Skeletal muscle tissue (tissue), 4 donors: Measurements from ENCODE around the gene CDT1. TPM values are rescaled to one million over a fixed set of nuclear protein-coding genes. Genes with fewer than 3 reads are reported as not detected.
A peak's percentile ranks its signal among the peaks of the same experiment; 100 is the strongest.

Source experiments
- H3K27ac ChIP-seq: one replicate; pipeline ENCODE4 v1.7.0; 2013; ENCODE audit warnings: mild to moderate bottlenecking, low read depth, low read length, inconsistent platforms
- H3K27me3 ChIP-seq, 3 donors: one replicate each; pipeline ENCODE4 v1.7.0; 2013; ENCODE audit warnings: low read length in 3 of 3; ENCODE audit not compliant: control insufficient read depth in 3 of 3, insufficient read depth in 3 of 3
- H3K36me3 ChIP-seq, 3 donors: one replicate each; pipeline ENCODE4 v1.7.0; 2013; ENCODE audit warnings: low read length in 3 of 3; ENCODE audit not compliant: control insufficient read depth in 3 of 3, insufficient read depth in 3 of 3
- H3K4me1 ChIP-seq, 3 donors: one replicate each; pipeline ENCODE4 v1.7.0; 2013; ENCODE audit warnings: low read length in 3 of 3, mild to moderate bottlenecking in 3 of 3; ENCODE audit not compliant: control insufficient read depth in 3 of 3, insufficient read depth in 3 of 3
- H3K4me3 ChIP-seq, 3 donors: one replicate each; pipeline ENCODE4 v1.7.0; 2013; ENCODE audit warnings: low read length in 3 of 3
- H3K9ac ChIP-seq, 3 donors: one replicate each; pipeline ENCODE4 v1.7.0; 2013; ENCODE audit warnings: low read length in 3 of 3, mild to moderate bottlenecking in 3 of 3, moderate library complexity in 2 of 3, low read depth in 1 of 3
- H3K9me3 ChIP-seq, 3 donors: one replicate each; pipeline ENCODE4 v1.7.0; 2013; ENCODE audit warnings: low read length in 3 of 3; ENCODE audit not compliant: control insufficient read depth in 3 of 3
- total RNA-seq: library from RNA; depleted of rRNA; stranded (reverse); fragments of >200 nt; gene quantifications from one replicate; pipeline ENCODE4 v1.2.3, GENCODE V29; 2014
- donor health status: Osteomylitis.

CDT1 gene
- total RNA-seq, 1 donor from 2014 or later = 6.3 TPM

DNA sequence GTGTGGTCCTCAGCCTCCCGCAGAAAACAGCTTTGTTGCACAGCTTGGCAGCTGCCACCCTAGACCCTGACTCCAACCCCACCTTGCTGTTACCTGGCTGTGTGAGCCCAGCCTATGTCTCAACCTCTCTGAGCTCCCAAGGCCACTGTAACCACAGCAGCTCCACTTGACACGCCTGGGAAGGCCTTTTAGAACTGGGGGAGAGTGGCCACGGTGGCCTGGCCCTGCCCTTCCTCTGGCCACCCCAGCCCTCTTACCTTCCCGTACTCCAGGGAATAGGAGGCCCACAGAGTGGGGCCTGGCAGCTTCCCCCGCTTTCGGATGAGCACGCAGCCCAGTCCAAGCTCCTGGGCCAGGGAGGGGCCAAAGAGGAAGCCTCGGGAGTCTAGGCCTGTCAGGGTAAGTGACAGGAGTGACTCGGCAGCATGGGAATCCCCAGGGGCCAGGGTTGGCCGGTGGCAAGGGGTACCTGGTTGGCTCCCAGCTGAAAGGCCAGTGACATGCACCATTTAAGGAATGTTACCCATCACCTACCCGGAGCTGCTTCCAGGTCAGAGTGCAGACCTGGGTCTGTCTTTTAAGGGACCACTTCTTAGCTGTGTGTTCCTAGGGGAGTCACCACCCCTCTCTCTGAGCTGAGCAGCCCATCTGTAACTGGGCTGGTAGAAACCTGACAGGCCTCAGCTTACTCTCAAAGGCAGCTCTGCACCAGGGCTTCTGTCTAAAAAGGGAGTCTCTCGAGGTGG lies 6.8 kb downstream of the CDT1 start:
- Histone ChIP-seq H3K27ac (no peak overlapping the region), H3K4me3 (peak overlapping the region; percentile 68 to 87 (median 76)), H3K9ac (peak overlapping the region; percentile 65 to 84 (median 83)), H3K4me1 (peaks cover 23 to 45% (median 35%) of the 10 kb centered on the region in 3 donors), H3K27me3 (peaks cover 0 to 7% (median under 1%) of the 10 kb centered on the region in 3 donors), H3K9me3 (no peaks in the 10 kb centered on the region), H3K36me3 (peaks cover 7 to 16% (median 12%) of the 10 kb centered on the region in 3 donors)

GRCh38 chr16:88810912-88811768 lies 7.6 kb downstream of the CDT1 start:
- Histone ChIP-seq H3K4me3 (peak overlapping the region; percentile 68 to 87 (median 76)), H3K36me3 (peaks cover 7 to 16% (median 12%) of the 10 kb centered on the region in 3 donors), H3K4me1 (peaks cover 23 to 48% (median 35%) of the 10 kb centered on the region in 3 donors)

DNA sequence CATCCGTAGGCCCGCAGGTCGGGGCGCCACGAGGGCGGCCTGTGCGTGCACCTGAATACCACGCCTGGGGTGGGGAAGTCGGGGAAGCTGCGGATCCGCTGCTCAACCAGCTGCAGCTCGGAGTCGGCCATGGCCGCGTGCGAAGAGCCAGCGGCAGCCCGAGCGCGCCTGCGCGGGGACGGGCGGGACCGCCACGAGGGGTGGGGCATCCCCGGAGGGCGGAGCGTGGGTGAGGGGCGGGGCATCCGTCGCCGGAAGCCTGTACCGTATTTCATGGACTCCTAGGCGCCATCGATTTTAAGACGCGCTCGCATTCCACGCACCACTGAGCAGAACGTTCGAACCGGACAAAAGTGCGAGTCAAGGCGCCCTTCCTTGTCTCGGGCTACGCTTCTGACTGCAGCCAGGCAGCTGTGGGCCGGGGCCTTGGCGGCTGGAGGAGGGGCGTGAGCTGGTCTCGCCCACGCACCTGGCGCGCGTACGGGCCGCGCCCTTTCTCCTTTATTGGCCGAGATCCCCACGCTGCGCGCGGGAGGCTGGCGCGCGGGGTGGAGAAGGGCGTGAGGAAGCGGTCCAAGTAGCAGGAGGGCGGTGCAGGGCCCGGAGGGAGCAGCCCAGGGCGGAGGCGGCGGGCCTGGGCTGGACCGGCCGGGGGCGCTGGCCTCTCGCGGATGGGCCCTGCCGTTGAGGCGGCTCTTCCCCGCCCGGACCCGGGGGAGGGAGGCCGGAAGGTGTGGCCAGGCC lies 8.4 kb downstream of the CDT1 start, which contains the start of gene APRT:
TSS of gene APRT (minus strand) at position 160 of the 744 bp plus-strand sequence. CDS start at position 131, 29 bp downstream.
- peak within 1 kb of the TSS; percentile 68 to 87 (median 76) for H3K4me3 ChIP-seq
- H3K4me1 ChIP-seq = peaks cover 20 to 43% (median 31%) of the 10 kb centered on the region in 3 donors

More at GRCh38 chr16:88810912-88811768, 7.6 kb downstream of the CDT1 start:
- H3K27me3 ChIP-seq = peaks cover 0 to 5% (median 2%) of the 10 kb centered on the region in 3 donors
- no peaks in the 10 kb centered on the region for H3K9me3 ChIP-seq
- peak overlapping the region; percentile 66 for H3K27ac ChIP-seq
- H3K9ac ChIP-seq = peak overlapping the region; percentile 65 to 84 (median 83)

GRCh38 chr16:88812513-88813268 lies 9.1 kb downstream of the CDT1 start:
- Histone ChIP-seq H3K27ac (peak overlapping the region; percentile 66), H3K9ac (peak overlapping the region in 2 of 3 donors; percentile 53 to 62), H3K4me3 (peak overlapping the region; percentile 38 to 87 (median 76)), H3K9me3 (no peaks in the 10 kb centered on the region), H3K27me3 (peaks cover 0 to 2% (median 0%) of the 10 kb centered on the region in 3 donors), H3K4me1 (peaks cover 18 to 36% (median 25%) of the 10 kb centered on the region in 3 donors), H3K36me3 (peaks cover 7 to 16% (median 12%) of the 10 kb centered on the region in 3 donors)

More for the DNA sequence above, 8.4 kb downstream of the CDT1 start, which contains the start of gene APRT:
- Histone ChIP-seq H3K9me3 (no peaks in the 10 kb centered on the region), H3K27ac (peak within 1 kb of the TSS; percentile 66), H3K36me3 (peaks cover 7 to 16% (median 12%) of the 10 kb centered on the region in 3 donors), H3K9ac (peak within 1 kb of the TSS; percentile 65 to 84 (median 83)), H3K27me3 (peaks cover 0 to 4% (median 2%) of the 10 kb centered on the region in 3 donors)

DNA sequence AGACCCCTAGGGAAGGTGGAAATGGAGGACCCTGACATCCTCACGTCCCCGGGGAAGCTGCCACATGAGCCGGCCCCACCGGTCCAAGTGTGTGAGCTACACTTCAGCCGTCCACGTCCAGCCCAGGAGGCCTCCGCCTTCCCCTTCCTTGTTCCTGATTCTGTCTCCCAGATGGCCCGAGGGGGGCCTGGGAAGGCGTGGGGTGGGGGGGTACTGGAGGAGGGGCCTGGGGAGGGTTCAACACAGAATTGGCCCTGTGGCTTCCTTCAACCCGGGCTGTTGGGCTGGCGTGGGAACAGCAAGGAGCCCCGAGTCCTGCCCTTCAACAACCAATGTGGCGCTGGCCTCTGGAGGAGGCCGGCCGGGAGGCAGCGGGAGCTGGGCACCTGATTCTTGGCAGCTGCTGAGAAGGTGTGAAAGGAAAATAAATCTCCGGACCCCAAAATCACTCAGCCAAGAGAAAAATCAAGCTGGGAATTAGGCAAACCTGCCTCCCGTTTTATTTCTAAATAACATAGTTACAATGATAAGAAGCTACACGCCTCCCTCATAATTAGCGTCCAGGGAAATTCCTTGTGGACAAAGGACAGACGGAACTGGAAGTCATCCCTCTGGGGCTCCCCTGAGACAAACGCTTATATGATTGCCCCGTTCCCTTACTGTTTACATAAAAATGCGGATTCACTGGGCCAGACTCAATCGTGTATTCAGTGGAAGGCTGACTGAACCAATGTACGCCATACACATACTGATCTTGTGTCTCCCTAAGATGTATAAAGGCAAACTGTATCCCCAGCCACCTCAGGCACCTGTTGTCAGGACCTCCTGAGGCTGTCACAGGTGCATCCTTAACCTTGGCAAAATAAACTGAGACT lies 9.9 kb downstream of the CDT1 start:
- Histone ChIP-seq H3K27ac (no peak overlapping the region), H3K4me1 (peaks cover 18 to 32% (median 25%) of the 10 kb centered on the region in 3 donors), H3K27me3 (peaks cover 0 to 2% (median 0%) of the 10 kb centered on the region in 3 donors), H3K4me3 (no peak overlapping the region), H3K36me3 (peaks cover 7 to 16% (median 12%) of the 10 kb centered on the region in 3 donors), H3K9ac (no peak overlapping the region), H3K9me3 (no peaks in the 10 kb centered on the region)

GRCh38 chr16:88814144-88814502 lies 10.5 kb downstream of the CDT1 start:
- Histone ChIP-seq H3K27ac (no peak overlapping the region), H3K4me3 (no peak overlapping the region), H3K36me3 (peaks cover 6 to 12% (median 10%) of the 10 kb centered on the region in 3 donors), H3K9me3 (no peaks in the 10 kb centered on the region), H3K4me1 (peaks cover 18 to 32% (median 25%) of the 10 kb centered on the region in 3 donors), H3K9ac (no peak overlapping the region), H3K27me3 (peaks cover 0 to 2% (median 0%) of the 10 kb centered on the region in 3 donors)

- Histone ChIP-seq H3K4me3 (no peak overlapping the region), H3K27me3 (peaks cover 0 to 2% (median 0%) of the 10 kb centered on the region in 3 donors), H3K9me3 (no peaks in the 10 kb centered on the region), H3K36me3 (peaks cover 0 to 1% (median 0%) of the 10 kb centered on the region in 3 donors), H3K27ac (no peak overlapping the region), H3K4me1 (peaks cover 14 to 21% (median 17%) of the 10 kb centered on the region in 3 donors), H3K9ac (no peak overlapping the region)
These were observed 11.6 kb downstream of the CDT1 start for GRCh38 chr16:88815227-88815626.

- H3K27ac ChIP-seq = no peak overlapping the region
- H3K9me3 ChIP-seq = no peaks in the 10 kb centered on the region
- peaks cover 6 to 13% (median 9%) of the 10 kb centered on the region in 3 donors for H3K4me1 ChIP-seq
- H3K4me3 ChIP-seq = no peak overlapping the region
- H3K36me3 ChIP-seq = no peaks in the 10 kb centered on the region
- H3K9ac ChIP-seq = no peak overlapping the region
- peaks cover 0 to 2% (median 0%) of the 10 kb centered on the region in 3 donors for H3K27me3 ChIP-seq
These were observed 12.5 kb downstream of the CDT1 start for GRCh38 chr16:88815901-88816589.
